ENCODE data around the gene TMEM252. TPM values are rescaled to one million over a fixed set of nuclear protein-coding genes. Genes with fewer than 3 reads are reported as not detected.

The TMEM252 gene
- total and polyA plus RNA-seq, 7 donors: not detected

- no peaks in the 10 kb centered on the region for H3K27me3 ChIP-seq
- no peak overlapping the region for H3K4me3 ChIP-seq
- peaks cover 0 to 68% (median 43%) of the 10 kb centered on the region in 4 donors for H3K4me1 ChIP-seq
- H3K36me3 ChIP-seq: peaks cover 0 to 52% (median 9%) of the 10 kb centered on the region in 4 donors
- peak overlapping the region; percentile 63 to 90 (median 85) for H3K27ac ChIP-seq
- no peaks in the 10 kb centered on the region for H3K9me3 ChIP-seq
- TF ChIP-seq POLR2AphosphoS5 (IDR thresholded peaks at IDR 0.05) (no peak), POLR2A (IDR thresholded peaks at IDR 0.05) (no peak), CTCF (IDR thresholded peaks at IDR 0.05) (no peak), EP300 (IDR thresholded peaks at IDR 0.05) (no peak)
- no peak for DNase-seq
- intact Hi-C loops (cut with DNase I): loop anchor here (10.0 kb wide), 1 partner anchor 155 kb away; the partner anchor contains the start of gene PGM5
Observed at GRCh38 chr9:68509689-68510088, 31.0 kb downstream of the TMEM252 start.

- TF ChIP-seq POLR2A (IDR thresholded peaks at IDR 0.05): no peak
- TF ChIP-seq EP300 (IDR thresholded peaks at IDR 0.05): no peak
- TF ChIP-seq CTCF (IDR thresholded peaks at IDR 0.05): no peak
- TF ChIP-seq POLR2AphosphoS5 (IDR thresholded peaks at IDR 0.05): no peak
- Histone ChIP-seq H3K27me3 (no peaks in the 10 kb centered on the region), H3K4me1 (peaks cover 0 to 65% (median 40%) of the 10 kb centered on the region in 4 donors), H3K36me3 (peaks cover 0 to 52% (median 9%) of the 10 kb centered on the region in 4 donors), H3K4me3 (no peak overlapping the region), H3K9me3 (no peaks in the 10 kb centered on the region), H3K27ac (peak overlapping the region; percentile 63 to 90 (median 85))
- DNase-seq: no peak
- WGBS, 2 donors: 62 to 80% methylated on average over 2 of the region's 2 CpGs
- intact Hi-C loops (cut with DNase I): loop anchor here (10.0 kb wide), 1 partner anchor 154 kb away; the partner anchor contains the start of gene PGM5
Observed at GRCh38 chr9:68508547-68508946, 32.1 kb downstream of the TMEM252 start.

- H3K36me3 ChIP-seq: peaks cover 0 to 52% (median 8%) of the 10 kb centered on the region in 4 donors
- no peak for DNase-seq
- H3K4me3 ChIP-seq: no peak overlapping the region
- H3K27me3 ChIP-seq: no peaks in the 10 kb centered on the region
- WGBS, 2 donors: 69 to 73% methylated on average over 2 of the region's 2 CpGs
- peak overlapping the region; percentile 63 to 90 (median 85) for H3K27ac ChIP-seq
- peaks cover 0 to 65% (median 40%) of the 10 kb centered on the region in 4 donors for H3K4me1 ChIP-seq
- no peaks in the 10 kb centered on the region for H3K9me3 ChIP-seq
- TF ChIP-seq POLR2AphosphoS5 (IDR thresholded peaks at IDR 0.05) (no peak), POLR2A (IDR thresholded peaks at IDR 0.05) (no peak), EP300 (IDR thresholded peaks at IDR 0.05) (no peak), CTCF (IDR thresholded peaks at IDR 0.05) (no peak)
- intact Hi-C loops (cut with DNase I): loop anchor here (10.0 kb wide), 1 partner anchor 153 kb away; the partner anchor contains the start of gene PGM5
Observed at GRCh38 chr9:68507806-68508145, 32.9 kb downstream of the TMEM252 start.

- intact Hi-C loops (cut with DNase I): loop anchor here (10.0 kb wide), 1 partner anchor 152 kb away; the partner anchor contains the start of gene PGM5
- H3K36me3 ChIP-seq: peaks cover 3 to 52% (median 10%) of the 10 kb centered on the region in 4 donors
- H3K9me3 ChIP-seq: no peaks in the 10 kb centered on the region
- H3K4me1 ChIP-seq: peaks cover 0 to 65% (median 40%) of the 10 kb centered on the region in 4 donors
- TF ChIP-seq EP300 (IDR thresholded peaks at IDR 0.05): no peak
- peak; percentile 53 to 79 (median 74) for TF ChIP-seq CTCF (IDR thresholded peaks at IDR 0.05)
- TF ChIP-seq POLR2AphosphoS5 (IDR thresholded peaks at IDR 0.05): peak in 2 of 4 donors; percentile 47 to 53
- TF ChIP-seq POLR2A (IDR thresholded peaks at IDR 0.05): no peak
- peak overlapping the region; percentile 63 to 90 (median 85) for H3K27ac ChIP-seq
- WGBS, 2 donors: 61 to 62% methylated on average over 7 of the region's 7 CpGs
- no peaks in the 10 kb centered on the region for H3K27me3 ChIP-seq
- H3K4me3 ChIP-seq: no peak overlapping the region
- no peak for DNase-seq
Observed at GRCh38 chr9:68507130-68507805, 33.4 kb downstream of the TMEM252 start.
